Upper lobe of right lung (tissue), 1 donor: Measurements from ENCODE around the gene STRBP. TPM values are rescaled to one million over a fixed set of nuclear protein-coding genes. Genes with fewer than 3 reads are reported as not detected.

ENCODE experiments used
- ATAC-seq: fragments of 200-7000 bp; cut with Tn5 transposase; one replicate; pipeline ENCODE4 v1.9.1; 2020; ENCODE audit warnings: mild to moderate bottlenecking, moderate library complexity
- DNase-seq: peaks from one replicate; pipeline ENCODE4 v3.0.0-alpha.2; 2020
- H3K27ac ChIP-seq: fragments of 200-600 bp; one replicate; pipeline ENCODE4 v1.8.0; 2022
- H3K27me3 ChIP-seq: fragments of 200-600 bp; one replicate; pipeline ENCODE4 v1.8.0; 2022; ENCODE audit warnings: mild to moderate bottlenecking
- H3K36me3 ChIP-seq: fragments of 200-600 bp; one replicate; pipeline ENCODE4 v1.8.0; 2022
- H3K4me1 ChIP-seq: fragments of 200-600 bp; one replicate; pipeline ENCODE4 v1.8.0; 2022
- H3K4me3 ChIP-seq: fragments of 200-600 bp; one replicate; pipeline ENCODE4 v1.8.0; 2022; ENCODE audit warnings: mild to moderate bottlenecking
- H3K9me3 ChIP-seq: fragments of 200-600 bp; one replicate; pipeline ENCODE4 v1.8.0; 2022
- intact Hi-C: fragments of 100-400 bp; cut with DNase I; formaldehyde crosslinking; loops from one replicate; pipeline ENCODE4 v1.11.0; 2022
- total RNA-seq: library from RNA; stranded (reverse); fragmentation: NEBNext Ultra II Directional; extraction: Animal tissue kit (Norgen Biotek cat#: 25700); gene quantifications from one replicate; pipeline ENCODE4 v1.2.1, GENCODE V29; 2021
- TF ChIP-seq, protein P1 (sequence below): fragments of 200-600 bp; IDR thresholded peaks from one replicate; pipeline ENCODE4 v1.8.0; 2022; ENCODE audit warnings: antibody characterized with exemption
- donor health status: DM: no; HTN: yes; CAD: no; lungs with severe emphysema.

The STRBP gene
- total RNA-seq, 1 donor from 2014 or later = 24.7 TPM

DNA sequence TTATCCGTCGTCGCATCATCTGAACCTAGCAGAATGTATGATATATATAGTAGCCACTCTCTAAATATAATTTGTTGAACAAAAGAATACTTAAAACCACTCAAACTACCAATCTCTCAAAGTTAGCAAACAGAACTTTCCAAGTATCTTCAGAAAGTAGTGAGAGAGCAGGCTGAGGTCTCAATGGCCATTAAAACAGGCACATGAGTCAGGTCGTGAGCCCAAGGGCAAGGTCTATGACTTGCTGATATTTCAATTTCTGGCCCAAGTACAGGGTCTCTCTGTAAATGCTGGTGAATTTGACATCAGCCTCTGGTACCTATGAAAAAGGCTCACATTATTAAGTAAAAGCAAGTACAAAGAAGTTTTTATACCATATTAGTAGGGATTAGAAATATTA is 139.8 kb downstream of the STRBP start:
- Histone ChIP-seq H3K4me1 (no peaks in the 10 kb centered on the region), H3K27ac (no peak overlapping the region), H3K27me3 (no peaks in the 10 kb centered on the region), H3K36me3 (no peaks in the 10 kb centered on the region), H3K4me3 (no peak overlapping the region), H3K9me3 (no peaks in the 10 kb centered on the region)
- TF ChIP-seq, protein P1, sequence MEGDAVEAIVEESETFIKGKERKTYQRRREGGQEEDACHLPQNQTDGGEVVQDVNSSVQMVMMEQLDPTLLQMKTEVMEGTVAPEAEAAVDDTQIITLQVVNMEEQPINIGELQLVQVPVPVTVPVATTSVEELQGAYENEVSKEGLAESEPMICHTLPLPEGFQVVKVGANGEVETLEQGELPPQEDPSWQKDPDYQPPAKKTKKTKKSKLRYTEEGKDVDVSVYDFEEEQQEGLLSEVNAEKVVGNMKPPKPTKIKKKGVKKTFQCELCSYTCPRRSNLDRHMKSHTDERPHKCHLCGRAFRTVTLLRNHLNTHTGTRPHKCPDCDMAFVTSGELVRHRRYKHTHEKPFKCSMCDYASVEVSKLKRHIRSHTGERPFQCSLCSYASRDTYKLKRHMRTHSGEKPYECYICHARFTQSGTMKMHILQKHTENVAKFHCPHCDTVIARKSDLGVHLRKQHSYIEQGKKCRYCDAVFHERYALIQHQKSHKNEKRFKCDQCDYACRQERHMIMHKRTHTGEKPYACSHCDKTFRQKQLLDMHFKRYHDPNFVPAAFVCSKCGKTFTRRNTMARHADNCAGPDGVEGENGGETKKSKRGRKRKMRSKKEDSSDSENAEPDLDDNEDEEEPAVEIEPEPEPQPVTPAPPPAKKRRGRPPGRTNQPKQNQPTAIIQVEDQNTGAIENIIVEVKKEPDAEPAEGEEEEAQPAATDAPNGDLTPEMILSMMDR = no peak
- DNase-seq (no peak), ATAC-seq (peak; percentile 34)
- intact Hi-C loops = no loop called here

DNA sequence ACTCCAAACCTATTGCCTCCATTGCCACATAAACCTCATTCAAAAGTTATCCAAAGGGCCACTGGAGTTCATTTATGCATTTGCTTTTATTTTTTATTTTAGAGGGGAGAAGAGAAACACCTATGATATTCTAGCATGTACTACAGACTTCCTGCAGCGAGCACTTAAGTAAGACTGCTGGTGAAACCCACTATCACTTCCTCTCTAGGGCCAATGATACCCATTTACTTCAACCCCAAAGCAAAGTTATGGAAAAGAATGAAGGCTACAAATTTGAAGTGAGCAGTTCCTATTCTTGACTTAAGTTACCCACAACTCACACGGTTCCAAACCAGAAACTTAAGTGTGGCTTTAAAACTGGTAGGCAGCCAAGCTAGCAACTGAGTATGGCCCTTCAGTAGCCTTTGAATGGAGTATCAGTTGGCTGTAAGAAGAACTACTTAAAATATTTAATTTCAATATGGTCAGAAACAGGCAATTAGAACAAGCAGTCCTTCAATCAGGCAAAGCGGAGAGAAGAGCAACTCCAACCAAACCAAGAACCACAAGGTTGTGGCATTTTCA is 140.8 kb downstream of the STRBP start:
- Histone ChIP-seq H3K27ac (no peak overlapping the region), H3K4me3 (no peak overlapping the region), H3K4me1 (no peaks in the 10 kb centered on the region), H3K27me3 (no peaks in the 10 kb centered on the region), H3K36me3 (no peaks in the 10 kb centered on the region), H3K9me3 (no peaks in the 10 kb centered on the region)
- intact Hi-C loops = no loop called here
- TF ChIP-seq, protein P1 = no peak
- no peak for DNase-seq
- peak; percentile 37 for ATAC-seq

DNA sequence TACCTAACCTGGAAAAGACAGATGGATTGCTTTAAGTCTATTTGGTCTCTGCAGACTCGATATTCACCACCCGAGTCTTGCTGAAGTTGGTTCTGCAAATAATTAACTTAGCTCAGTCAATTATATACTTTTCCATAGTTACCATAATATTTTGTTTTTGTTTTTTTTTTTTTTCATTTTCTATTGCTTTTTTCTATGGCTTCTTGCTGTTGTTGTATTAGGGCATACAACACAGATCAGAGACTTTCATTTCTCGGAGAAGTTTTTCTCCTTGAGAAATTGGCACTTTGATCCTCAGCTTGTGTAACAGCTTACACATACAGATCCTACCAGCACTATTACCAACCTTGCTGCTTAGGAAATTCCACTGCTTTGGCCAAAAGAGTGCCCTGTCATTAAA is 146.9 kb downstream of the STRBP start:
- Histone ChIP-seq H3K4me3 (no peak overlapping the region), H3K4me1 (peaks cover 7% of the 10 kb centered on the region), H3K27me3 (no peaks in the 10 kb centered on the region), H3K27ac (no peak overlapping the region), H3K9me3 (no peaks in the 10 kb centered on the region), H3K36me3 (no peaks in the 10 kb centered on the region)
- DNase-seq = no peak
- TF ChIP-seq, protein P1 = no peak
- no peak for ATAC-seq
- intact Hi-C loops = no loop called here

DNA sequence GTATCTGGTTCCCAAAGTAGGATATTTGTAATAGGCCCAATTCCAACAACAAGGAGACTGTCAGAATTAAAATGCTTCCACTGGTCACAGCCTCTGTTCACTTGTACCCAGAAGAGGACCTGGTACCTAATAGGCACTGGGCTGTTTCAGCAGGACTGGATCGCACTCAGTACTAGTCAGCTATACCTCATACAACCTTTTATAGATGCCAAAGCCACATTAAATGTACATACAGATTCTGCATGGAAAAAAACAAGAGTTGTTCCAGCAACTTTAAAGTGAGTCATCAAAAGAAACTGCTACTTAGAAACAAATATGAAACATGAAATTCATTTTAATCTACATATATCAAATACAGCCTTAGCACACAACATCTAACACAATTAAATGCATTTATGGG is 147.4 kb downstream of the STRBP start:
- intact Hi-C loops = no loop called here
- H3K9me3 ChIP-seq = no peaks in the 10 kb centered on the region
- H3K4me3 ChIP-seq = no peak overlapping the region
- no peak overlapping the region for H3K27ac ChIP-seq
- TF ChIP-seq, protein P1 = no peak
- H3K27me3 ChIP-seq = no peaks in the 10 kb centered on the region
- H3K36me3 ChIP-seq = no peaks in the 10 kb centered on the region
- ATAC-seq = no peak
- no peak for DNase-seq
- peaks cover 7% of the 10 kb centered on the region for H3K4me1 ChIP-seq

DNA sequence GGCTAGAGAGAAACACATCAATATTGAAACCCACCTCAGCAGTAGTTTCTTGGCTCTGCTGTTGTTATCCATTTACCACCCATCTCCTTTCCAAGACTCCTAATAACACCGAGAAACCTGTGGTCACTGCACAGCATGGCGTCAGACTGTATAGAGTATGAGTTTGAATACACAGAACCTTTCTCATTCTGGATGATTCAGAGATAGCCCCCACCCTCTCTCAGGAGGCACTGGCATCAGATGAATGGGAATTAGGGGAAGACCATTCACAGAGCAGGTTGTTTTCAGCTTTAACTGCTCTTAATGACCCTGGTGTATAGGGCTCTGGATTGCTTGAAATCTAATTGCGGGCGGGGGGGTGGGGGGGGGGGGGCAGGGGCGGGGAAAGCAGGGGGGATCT is 148.3 kb downstream of the STRBP start:
- Histone ChIP-seq H3K36me3 (no peaks in the 10 kb centered on the region), H3K9me3 (no peaks in the 10 kb centered on the region), H3K27me3 (no peaks in the 10 kb centered on the region), H3K4me1 (peaks cover 7% of the 10 kb centered on the region), H3K4me3 (no peak overlapping the region), H3K27ac (peak overlapping the region; percentile 17)
- ATAC-seq = no peak
- intact Hi-C loops = no loop called here
- TF ChIP-seq, protein P1 = no peak
- DNase-seq = no peak

DNA sequence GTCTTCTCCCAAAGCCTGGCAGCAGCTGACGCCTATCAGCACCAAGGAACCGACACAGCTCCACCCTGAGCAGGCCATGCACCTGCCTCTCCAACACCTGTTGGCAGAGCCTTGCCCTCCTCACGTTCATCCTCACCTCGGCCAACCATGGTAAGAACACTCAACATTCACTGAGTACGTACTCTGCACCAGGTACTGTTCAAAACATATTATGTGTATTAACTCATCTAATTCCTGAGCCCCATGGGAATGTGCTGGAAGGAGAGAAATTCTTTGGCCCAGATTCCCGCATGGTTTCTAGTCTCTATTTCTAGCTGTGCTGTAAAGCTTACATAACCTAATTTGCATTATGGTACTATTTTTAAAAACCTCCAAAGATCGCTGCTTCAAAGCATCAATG is 148.8 kb downstream of the STRBP start:
- TF ChIP-seq, protein P1 = no peak
- peak; percentile 91 for ATAC-seq
- peak overlapping the region; percentile 17 for H3K27ac ChIP-seq

More for the DNA sequence above, 148.8 kb downstream of the STRBP start:
- intact Hi-C loops = no loop called here
- Histone ChIP-seq H3K9me3 (no peaks in the 10 kb centered on the region), H3K4me3 (no peak overlapping the region), H3K36me3 (no peaks in the 10 kb centered on the region), H3K27me3 (no peaks in the 10 kb centered on the region), H3K4me1 (peaks cover 7% of the 10 kb centered on the region)
- DNase-seq = no peak
